HuH-7 (cell line): ENCODE measurements around the gene ZBTB25.

Source experiments
- DNase-seq: peaks from one replicate; pipeline ENCODE4 v3.0.0; 2011; ENCODE audit warnings: low spot score

ZBTB25 gene

DNA sequence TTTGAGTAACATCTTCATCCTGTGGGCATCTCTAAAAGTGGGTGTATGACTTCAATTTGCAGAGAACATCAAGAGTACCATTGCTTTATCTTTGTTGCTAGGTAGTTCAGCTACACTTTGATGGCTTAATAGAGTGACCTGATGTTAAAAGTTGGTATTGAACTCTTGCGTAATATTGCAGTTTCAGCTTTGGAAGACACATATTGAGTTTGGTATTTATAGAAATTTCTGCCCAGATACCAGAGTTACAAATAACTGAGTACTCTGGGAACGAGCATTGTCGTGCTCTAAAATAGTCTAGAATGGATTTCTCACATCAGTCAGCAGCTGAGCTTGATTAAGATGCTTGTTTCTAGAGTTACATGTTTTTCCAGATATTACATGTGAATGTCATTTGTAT lies 63.1 kb downstream of the ZBTB25 start:
- DNase-seq: no peak

- DNase-seq: no peak
Observed at GRCh38 chr14:64439141-64439540, 64.5 kb downstream of the ZBTB25 start.

DNA sequence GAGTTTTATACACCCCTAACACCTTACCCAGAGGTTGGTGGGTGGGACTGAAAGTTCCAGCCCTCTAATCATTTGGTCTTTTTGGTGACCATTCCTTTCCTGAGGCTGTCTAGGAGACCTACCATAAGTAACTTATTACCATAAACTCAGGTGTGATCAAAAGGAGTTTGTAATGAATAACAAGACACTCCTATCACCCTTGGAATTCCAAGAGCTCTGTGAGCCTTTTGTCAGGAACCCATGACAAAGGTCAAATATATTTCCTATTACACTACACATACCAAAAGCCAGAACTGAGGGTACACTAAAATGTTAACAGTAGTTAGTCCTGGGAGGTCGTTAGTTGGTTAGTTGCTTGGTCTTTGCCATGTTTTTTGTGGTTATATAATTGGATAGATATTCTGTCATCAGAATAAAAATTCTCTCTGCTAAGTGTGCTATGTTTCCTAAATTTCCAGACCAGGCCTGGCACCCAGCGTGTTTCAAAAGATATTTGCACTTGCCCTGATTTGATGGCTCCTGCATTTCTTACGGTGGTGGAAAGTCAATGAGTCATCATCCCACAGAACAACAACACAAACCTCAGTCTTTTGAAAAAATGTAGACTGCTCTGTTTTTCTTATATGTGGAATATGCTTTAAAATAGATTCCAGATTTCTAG lies 65.3 kb downstream of the ZBTB25 start:
- no peak for DNase-seq

- DNase-seq: no peak
Observed at GRCh38 chr14:64434528-64434927, 69.1 kb downstream of the ZBTB25 start.

DNA sequence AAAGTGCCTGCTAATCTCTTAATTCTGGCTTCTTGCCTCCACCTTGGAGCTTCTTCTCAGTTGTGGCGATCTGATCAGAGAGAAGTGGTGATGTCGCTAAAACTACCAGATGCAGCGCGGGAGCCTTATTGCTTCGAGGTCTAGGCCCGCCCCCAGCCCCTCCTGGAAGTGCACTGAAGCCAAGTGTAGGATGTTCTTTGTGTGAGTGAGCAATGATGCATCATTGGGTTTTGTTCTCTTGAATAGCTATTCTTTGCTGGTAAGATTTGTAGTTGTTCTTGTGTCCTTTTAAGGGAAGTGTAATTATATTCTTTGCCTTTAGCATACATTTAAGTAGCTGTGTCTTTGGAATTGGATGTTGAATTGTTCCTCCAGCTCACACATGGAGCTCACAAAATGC lies 79.7 kb downstream of the ZBTB25 start:
- DNase-seq: no peak

DNA sequence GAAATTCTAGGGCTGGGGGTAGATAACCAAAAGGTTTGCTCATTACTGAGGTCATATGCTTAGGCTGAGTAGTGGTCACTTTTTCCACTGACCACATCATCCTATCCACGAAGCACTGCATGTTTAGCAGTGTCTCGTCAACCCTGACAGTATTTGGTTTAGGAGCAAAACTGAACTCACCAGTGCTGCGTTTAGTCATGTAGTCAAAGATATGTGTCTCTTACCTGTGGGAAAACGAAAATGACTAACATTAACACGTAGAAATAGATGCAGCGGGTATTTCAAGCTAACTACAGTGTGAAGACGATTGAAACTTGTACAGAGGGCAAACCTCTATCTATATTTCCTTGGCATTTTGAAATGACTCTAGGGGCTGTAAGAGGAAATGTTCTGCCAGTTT lies 80.9 kb downstream of the ZBTB25 start:
- no peak for DNase-seq

GRCh38 chr14:64422005-64422404 lies 81.6 kb downstream of the ZBTB25 start:
- DNase-seq: no peak

- no peak for DNase-seq
Observed at GRCh38 chr14:64421166-64421565, 82.5 kb downstream of the ZBTB25 start.

DNA sequence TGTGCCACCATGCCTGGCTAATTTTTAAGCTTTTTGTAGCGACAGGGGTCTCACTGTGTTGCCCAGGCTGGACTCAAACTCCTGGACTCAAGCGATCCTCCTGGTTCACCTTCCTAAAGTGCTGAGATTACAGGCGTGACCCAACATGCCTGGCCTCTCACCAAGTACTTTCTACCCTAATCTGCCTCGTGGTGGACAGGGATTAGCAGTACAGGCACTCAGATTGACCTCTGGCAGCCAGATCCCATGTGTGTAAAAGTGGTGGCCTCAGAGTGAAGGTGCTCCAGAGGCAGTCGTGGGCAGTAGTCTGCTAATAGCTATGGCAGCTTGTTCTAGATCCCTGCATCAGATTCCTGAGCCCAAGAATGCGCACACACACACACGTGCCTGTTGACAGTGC lies 84.6 kb downstream of the ZBTB25 start:
- DNase-seq: no peak

DNA sequence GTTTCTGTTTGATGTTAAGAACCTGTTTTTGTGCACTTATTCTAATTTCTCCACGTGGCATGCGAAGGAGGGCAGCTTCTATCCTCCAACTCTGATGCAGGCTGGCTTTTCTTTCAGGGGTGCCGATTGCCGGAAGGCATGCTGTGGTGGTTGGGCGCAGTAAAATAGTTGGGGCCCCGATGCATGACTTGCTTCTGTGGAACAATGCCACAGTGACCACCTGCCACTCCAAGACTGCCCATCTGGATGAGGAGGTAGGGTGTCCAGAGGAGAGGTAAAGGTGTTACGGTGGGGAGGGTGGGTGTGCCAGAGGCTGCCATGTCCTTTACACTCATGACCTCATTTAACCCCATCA lies 85.9 kb downstream of the ZBTB25 start:
- DNase-seq: no peak

DNA sequence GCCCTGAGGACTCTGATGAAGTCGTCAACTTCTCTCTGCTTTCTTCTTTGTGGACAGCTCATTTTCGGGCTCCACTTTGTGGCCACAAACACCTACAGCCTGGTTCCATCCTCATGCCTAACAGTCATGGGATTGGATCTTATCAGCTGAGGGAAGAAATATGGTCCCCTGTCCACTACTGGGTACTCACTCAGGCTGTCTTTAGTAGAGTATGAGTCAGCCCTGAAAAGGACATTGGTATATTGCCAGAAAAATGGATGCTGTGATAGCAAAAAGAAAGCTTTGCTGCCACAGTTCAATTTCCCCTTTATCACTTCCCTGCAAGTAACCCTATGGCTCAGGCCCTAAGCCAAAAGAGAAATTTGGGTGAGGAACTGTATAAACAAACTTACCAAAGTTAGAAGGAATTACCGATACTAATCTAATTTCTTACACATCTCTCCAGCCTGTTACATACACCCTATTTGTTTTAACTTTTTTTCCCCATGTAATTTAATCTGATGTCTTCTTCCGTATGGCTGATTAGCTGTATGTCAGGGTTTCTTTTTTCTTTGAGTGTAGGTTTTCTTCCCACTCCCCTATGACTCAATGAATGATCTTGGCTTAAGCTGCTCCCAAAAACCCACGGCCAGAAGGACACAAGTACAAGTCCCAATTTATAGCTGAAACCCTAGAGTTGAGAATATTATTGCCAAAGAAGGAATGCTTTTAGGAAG lies 86.4 kb downstream of the ZBTB25 start:
- DNase-seq: no peak

GRCh38 chr14:64416348-64416932 lies 87.2 kb downstream of the ZBTB25 start:
- DNase-seq: no peak

DNA sequence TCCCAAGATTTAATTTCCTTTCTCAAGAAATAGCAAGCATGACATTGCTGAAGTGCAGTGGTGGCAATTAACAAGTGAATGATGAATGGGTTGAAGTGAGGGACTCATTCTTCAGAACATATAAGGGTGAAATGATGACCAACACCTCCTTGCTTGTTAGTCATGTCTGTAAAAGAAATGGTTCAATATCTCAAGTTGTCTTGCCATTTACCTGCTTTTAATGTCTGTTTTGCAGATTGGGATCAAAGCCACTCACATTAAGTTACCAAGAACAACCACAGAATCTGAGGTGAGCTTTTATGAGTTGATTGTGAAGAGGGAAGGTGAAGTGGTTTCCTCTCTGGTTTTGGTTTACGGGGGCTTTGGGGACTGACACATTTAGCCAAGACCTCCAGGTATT lies 91.4 kb downstream of the ZBTB25 start:
- no peak for DNase-seq

DNA sequence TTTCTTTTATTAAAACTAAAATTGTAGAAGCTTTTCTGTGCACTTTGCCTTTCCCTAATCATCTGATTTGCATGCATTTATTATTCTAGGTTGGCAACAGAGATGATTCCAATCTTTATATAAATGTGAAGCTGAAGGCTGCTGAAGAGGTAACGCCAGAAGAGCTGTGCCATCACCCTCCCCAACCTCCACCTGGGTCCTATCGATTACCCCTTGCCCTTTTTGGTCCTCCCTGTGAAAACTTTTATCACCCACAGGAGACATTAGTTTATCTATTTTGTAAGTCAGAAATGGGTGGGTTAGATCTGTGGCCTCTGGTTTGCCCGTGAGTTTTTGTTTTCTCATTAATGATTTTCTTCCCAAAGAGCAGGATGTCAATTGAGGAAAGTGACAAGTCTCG lies 92.6 kb downstream of the ZBTB25 start:
- DNase-seq: no peak

GRCh38 chr14:64410084-64410774 lies 93.4 kb downstream of the ZBTB25 start:
- DNase-seq: peak; percentile 17

GRCh38 chr14:64409126-64409920 lies 94.3 kb downstream of the ZBTB25 start:
- no peak for DNase-seq

DNA sequence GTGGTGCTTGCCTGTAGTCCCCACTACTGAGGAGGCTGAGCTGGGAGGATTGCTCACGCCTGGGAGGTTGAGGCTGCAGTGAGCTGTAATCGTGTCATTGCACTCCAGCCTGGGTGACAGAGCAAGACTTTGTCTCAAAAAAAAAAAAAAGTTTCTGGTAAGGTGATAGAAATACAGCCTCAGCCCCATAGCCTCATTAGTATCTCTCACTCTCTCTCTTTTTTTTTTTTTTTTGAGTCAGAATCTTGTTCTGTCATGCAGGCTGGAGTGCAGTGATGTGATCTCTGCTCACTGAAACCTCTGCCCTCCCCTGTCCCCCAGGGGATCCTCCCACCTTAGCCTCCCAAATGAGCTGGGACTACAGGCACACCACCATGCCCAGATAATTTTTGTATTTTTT lies 96.3 kb downstream of the ZBTB25 start:
- DNase-seq: no peak

GRCh38 chr14:64405295-64405694 lies 98.3 kb downstream of the ZBTB25 start:
- no peak for DNase-seq

DNA sequence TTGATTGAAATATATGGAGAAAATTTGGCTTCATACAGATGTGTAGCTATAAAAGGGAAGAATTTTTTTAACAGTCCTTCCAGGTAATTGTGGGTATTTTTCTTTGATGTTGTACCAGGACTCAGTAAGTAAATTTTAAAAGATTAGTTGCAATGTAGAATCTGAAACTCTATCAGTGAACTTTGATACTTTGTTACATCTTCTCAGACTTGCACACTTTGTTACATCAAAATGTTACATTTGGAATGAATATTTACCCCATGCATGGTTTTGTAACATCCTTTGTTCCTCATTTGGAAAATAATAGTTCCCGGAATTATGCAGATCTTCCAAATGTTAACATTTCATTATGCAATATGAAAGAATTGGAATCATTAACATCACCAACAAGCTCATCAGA lies 101.7 kb downstream of the ZBTB25 start:
- DNase-seq: no peak

DNA sequence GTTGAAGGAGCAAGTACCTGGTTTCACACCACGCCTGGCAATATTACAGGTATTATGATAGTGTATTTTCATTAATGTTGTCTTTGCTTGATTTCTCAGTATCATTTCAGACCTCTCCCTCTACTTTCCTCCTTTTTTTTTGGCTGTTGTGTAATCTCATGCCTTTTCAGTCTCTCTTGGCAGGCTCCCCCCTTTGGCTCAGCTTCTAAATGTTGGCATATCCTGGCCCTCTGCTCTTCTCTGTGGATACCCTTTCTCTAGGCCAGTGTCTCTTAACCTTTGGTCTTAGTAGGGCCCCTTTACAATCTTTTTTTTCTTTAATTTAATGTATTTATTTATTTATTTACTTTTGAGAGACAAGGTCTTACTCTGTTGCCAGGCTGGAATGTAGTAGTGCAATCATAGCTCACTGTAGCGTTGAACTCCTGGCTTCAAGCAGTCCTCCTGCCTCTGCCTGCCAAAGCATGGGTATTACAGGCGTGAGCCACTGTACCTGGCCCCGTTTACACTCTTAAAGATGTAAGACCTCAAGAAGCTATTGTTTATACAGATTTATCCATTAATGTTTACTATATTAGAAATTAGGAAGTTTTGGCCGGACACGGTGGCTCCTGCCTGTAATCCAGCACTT lies 102.7 kb downstream of the ZBTB25 start:
- DNase-seq: no peak
